ENCODE results near the gene TREML4.

- no peak for TF ChIP-seq EZH2 (IDR thresholded peaks at IDR 0.05)
- no peak for TF ChIP-seq SIN3A (IDR thresholded peaks at IDR 0.05; ENCODE audit: low read depth)
- TF ChIP-seq RAD21 (IDR thresholded peaks at IDR 0.05; ENCODE audit: low read depth) = no peak
- TF ChIP-seq POLR2A (IDR thresholded peaks at IDR 0.05; ENCODE audit: borderline replicate concordance, extremely low read depth, insufficient read depth, insufficient read length) = no peak
- TF ChIP-seq JUND (IDR thresholded peaks at IDR 0.05) = no peak
- no peak for TF ChIP-seq CTCF (IDR thresholded peaks at IDR 0.05 in 2 of 3, conservative IDR thresholded peaks at IDR 0.05 in 1 of 3; ENCODE audit: borderline replicate concordance in 1 of 3, insufficient read depth in 1 of 3, low read depth in 2 of 3, low read length in 2 of 3)
Measured at GRCh38 chr6:41258196-41258493, 30.0 kb downstream of the TREML4 start.
